Adipose tissue (tissue), 3 donors: ENCODE results near the gene COX8C. TPM values are rescaled to one million over a fixed set of nuclear protein-coding genes. Genes with fewer than 3 reads are reported as not detected.
"Not testable (repeated sequence)": the region's sequence is repeated elsewhere in the genome, so short reads cannot be mapped to it uniquely, and the experiment has no call there.

Experiments used
- H3K27ac ChIP-seq: one replicate; pipeline ENCODE4 v1.5.1; 2013; ENCODE audit warnings: low read depth, low read length
- WGBS, 3 donors: extraction: QIAGEN DNeasy Blood & Tissue Kit; methylation state at CpG; one replicate each; pipeline ENCODE4 v1.1.7; 2013; 5-methylcytosine and 5-hydroxymethylcytosine counted together
- polyA plus RNA-seq, 3 donors: library from polyadenylated mRNA; stranded (reverse); fragments of 200-250 nt; gene quantifications; one replicate each; pipeline ENCODE4 v1.2.3, GENCODE V29; 2013
- donor health status: healthy with polysubstance abuse.
- donor health status: Bipolar disorder and iron deficiency.
- donor health status: healthy.

The COX8C gene
- polyA plus RNA-seq, 3 donors: not detected

DNA sequence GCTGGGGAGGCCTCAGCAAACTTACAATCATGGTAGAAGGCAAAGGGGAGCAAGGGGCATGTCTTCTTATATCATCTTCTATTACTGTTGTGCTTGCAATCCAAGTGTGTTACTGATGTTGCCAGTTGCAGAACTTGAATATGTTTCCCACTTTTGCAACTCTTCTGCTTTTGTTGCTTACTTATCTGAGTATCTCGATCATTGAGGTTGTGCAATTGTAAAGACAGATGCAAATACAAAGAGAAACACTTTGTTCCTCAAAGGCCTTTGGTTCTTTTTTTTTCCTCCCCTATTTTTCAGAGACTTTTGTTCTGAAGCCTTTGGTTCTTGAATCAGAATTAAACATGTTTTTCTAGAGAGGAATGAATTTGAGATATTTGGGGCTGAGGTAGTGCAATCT, 3.7 kb upstream of the COX8C start:
- 43 to 65% (median 49%) methylated on average over 1 of the region's 1 CpG for WGBS, 3 donors
- H3K27ac ChIP-seq: no peak overlapping the region

DNA sequence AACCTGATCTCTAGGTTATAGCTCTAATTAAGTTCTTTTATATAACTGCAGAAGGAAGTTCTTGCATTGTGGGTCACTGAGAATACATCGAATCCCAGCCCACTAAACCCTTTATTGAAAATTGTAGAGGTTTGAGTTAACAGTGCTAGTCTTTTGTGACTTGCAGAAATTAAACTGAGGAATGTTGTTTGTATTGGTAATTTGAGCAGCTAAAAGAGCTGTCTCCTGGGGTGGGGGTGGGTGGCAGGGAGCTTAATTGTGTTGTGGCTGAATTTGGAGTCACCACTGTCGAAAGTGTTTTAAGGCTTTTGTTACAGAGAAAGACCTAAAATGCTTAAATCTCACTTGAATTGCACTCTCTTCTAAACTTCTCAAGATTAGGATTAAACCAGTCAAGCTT, 3.2 kb upstream of the COX8C start:
- WGBS, 3 donors: 70 to 78% (median 77%) methylated on average over 2 of the region's 2 CpGs
- no peak overlapping the region for H3K27ac ChIP-seq

DNA sequence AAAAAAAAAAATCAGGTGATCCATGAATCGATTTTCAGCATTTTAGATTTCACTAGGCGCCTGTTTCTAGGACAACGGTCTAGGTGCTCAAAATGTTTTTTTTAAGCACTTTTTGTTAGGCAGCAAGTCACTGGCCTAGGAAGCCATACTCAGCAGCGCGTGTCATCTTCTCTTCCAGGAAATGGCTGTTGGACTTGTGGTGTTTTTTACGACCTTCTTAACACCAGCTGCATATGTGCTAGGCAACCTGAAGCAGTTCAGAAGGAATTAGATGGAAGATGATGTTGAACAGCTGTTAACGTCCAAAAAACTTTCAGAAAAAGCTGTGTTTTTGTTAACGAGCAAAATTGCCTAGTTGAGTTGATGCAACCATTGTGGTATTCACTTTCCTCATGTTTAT, 868 bp downstream of the COX8C start:
- no peak overlapping the region for H3K27ac ChIP-seq
- WGBS, 3 donors: 81 to 88% (median 85%) methylated on average over 8 of the region's 8 CpGs

DNA sequence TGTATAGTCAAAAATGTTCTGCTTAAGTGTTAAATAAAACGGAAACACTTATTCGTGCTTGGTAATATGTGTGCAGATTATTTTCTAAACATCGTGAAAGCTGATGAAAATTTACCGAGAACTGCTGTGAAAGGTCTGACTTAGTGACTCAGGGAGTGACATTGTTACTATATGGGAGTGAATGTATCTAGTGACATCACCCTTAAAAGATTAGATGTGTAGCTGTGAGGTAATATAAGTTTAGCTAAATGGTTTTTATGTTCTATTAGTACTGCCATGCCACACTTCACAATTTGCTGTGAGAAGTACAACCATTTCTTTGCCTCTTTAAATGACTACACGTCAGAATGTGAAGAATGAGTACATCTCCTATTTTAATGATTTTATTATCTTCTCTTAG, 1.3 kb downstream of the COX8C start:
- WGBS, 3 donors: 90 to 92% (median 90%) methylated on average over 5 of the region's 5 CpGs

DNA sequence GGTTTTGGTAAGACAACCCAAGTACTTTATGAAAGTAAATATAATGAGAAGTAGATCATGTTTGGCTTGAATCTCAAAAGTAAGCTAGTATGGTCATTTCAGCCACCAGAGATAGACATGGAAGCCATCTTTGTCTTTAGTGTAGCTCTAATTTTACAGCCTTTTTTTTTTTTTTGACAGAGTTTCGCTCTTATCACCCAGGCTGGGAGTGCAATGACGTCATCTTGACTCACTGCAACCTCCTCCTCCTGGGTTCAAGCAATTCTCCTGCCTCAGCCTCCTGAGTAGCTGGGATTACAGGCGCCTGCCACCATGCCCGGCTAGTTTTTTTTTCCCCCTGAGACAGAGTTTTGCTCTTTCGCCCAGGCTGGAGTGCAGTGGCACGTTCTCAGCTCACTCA, 7.9 kb downstream of the COX8C start:
- H3K27ac ChIP-seq: not testable (repeated sequence)
- WGBS, 3 donors: 82 to 90% (median 88%) methylated on average over 6 of the region's 6 CpGs

More for the DNA sequence above, 1.3 kb downstream of the COX8C start:
- H3K27ac ChIP-seq: no peak overlapping the region

DNA sequence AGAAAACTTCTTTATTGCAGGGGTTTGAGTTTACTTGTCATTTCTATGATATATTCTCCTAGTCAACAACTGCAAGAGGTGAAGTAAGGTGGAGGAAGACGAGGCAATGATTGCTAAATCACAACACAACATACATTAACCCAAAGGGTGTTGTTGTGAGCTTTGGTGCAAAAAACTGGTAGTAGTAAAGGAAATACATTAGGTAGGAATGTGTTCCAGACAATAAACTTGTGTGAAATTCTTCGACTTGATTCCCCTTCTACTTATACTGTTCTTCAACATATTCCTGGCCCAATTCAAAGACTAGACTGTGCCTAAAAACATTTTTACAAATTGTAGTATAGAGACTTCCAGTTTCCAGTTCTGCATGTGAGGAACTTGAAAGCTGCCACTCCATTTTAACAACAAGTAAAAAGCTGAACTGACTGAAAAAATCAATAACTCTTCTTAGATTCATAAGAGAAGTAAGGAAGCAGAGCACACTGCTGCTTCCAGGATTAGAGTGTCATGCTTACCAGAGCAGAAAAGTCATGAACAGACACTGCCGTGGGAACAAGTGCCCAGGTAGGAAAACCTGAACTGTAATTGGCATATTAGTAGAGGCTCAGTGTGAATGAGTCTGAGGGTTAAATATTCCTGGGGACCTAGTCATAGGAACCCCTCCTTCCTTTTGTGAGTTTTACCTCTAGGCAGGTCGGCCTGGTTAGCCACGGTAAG, 22.2 kb downstream of the COX8C start:
- 57 to 63% (median 62%) methylated on average over 5 of the region's 5 CpGs for WGBS, 3 donors
- no peak overlapping the region for H3K27ac ChIP-seq

DNA sequence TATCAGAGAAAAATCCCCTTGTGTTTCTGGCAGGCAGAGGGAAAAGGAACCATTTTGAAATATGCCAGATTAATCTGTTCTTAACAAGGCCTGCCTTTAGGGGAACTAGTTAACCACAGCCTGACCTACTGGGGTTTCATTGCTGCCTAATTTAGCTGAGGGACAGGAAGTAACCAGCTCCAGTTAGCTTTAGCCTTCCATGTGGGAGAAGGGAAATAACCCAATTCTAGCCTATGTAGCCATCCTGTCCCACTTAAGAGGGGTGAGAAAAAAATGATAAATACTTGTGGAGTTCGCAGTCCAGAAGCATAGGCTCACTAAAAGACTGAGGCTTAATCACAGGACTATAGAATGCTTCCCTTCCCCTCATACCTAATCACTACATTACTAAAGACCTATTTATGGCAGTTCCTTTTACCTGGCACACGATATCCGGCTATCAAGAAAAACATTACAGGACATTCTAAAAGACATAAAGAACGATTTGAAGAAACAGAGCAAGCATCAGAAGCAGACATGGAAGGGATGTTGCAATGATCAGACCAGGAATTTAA, 22.8 kb downstream of the COX8C start:
- H3K27ac ChIP-seq: no peak overlapping the region
- 58 to 85% (median 64%) methylated on average over 4 of the region's 4 CpGs for WGBS, 3 donors

DNA sequence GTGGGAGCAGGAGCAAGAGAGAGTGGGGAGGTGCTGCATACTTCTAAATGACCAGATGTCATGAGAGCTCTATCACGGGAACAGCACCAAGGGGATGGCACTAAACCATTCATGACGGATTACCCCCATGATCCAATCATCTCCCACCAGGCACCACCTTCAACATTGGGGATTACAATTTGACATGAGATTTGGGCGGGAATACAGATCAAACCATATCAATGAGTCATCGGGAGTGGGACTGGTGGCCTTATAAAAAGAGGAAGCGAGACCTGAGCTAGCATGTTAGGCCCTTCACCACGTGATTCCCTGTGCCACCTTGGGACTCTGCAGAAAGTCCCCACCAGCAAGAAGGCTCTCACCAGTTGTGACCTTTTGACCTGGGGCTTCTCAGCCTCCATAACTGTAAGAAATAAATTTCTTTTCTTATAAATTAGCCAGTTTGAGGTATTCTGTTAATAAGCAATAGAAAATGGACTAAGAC, 28.7 kb downstream of the COX8C start:
- H3K27ac ChIP-seq: no peak overlapping the region
- WGBS, 3 donors: 73 to 89% (median 78%) methylated on average over 6 of the region's 6 CpGs

DNA sequence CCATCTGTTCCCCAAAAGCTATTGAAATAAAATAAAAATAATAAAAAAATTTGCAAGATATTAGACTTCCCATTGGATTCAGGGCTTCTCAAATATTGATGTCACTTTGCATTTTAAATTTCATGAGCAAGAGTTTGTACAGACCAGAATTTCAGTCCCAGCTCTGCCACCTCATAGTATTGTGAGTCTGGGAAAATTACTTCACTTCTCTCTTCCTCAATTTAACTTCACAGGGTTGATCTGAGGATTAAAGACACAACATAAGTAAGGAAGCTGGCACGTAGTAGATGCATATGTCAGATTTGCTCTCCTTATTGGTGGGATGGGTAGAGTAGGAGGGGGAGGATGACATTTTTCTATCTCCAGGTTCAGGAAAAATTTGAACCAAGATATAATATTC, 32.8 kb downstream of the COX8C start:
- 32 to 67% (median 56%) methylated on average over 1 of the region's 1 CpG for WGBS, 3 donors

DNA sequence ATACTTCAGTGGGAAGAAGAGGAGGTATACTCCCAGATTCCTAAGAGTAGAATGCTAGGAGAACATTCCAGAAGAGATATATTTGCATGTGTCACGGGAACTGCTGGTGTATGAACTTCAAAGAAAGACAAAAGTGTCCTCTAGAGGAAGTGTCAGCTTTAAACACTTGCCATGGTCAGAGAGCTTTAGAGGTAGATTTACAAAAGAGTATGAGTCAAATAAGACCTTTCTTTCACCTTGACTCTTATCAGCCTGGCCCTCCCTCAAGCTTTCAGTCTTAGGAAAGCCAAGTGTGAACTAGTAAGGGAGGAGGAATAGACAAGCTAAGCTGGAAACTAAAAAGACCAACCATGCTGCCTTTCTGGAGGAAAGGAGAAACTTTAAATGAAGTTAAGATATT, 34.7 kb downstream of the COX8C start:
- 32 to 64% (median 38%) methylated on average over 1 of the region's 1 CpG for WGBS, 3 donors
- no peak overlapping the region for H3K27ac ChIP-seq

More for the DNA sequence above, 32.8 kb downstream of the COX8C start:
- H3K27ac ChIP-seq: no peak overlapping the region

DNA sequence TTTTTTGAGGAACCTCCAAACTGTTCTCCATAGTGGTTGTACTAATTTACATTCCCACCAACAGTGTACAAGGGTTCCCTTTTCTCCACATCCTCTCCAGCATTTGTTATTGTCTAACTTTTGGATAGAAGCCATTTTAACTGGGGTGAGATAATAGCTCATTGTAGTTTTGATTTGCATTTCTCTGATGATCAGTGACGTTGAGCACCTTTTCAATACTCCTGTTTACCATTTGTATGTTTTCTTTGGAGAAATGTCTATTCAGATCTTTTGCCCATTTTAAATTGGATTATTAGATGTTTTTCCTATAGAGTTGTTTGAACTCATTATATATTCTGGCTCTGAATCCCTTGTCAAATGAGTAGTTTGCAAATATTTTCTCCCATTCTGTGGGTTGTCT, 37.3 kb downstream of the COX8C start:
- 54 to 63% (median 59%) methylated on average over 1 of the region's 1 CpG for WGBS, 3 donors

DNA sequence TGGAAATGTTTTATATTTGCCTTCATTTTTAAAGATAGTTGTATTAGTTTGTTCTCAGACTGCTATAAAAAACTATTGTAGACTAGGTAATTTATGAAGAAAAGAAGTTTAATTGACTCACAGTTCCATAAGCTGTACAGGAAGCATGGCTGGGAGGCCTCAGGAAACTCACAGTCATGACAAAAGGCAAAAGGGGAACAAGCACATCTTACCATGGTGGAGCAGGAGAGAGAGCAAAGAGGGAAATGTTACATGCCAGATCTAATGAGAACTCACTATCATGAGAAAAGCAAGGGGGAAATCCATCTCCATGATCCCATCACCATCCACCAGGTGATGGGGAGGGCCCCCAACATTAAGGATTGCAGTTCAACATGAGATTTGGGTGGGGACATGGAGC, 48.2 kb downstream of the COX8C start:
- no peak overlapping the region for H3K27ac ChIP-seq

More for the DNA sequence above, 37.3 kb downstream of the COX8C start:
- not testable (repeated sequence) for H3K27ac ChIP-seq

DNA sequence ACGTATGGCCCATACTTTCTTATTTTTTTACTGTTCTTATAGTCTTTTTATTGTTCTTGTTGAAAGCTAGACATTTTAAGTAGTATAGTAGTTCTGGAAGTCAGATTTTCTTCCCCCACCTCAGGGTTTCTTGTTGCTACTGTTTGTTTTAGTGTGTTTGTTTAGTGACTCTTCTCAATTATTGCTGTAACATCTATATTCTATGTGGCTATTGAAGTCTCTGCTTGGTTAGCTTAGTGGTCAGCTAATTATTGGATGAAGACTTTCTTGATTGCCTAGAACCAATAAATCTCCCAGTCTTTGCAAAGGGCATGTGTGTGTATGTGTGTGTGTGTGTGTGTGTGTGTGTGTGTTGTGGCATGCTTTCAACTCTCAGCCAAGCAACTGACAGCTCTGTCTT, 49.5 kb downstream of the COX8C start:
- WGBS, 3 donors: 85 to 97% (median 96%) methylated on average over 1 of the region's 1 CpG

More for the DNA sequence above, 49.5 kb downstream of the COX8C start:
- no peak overlapping the region for H3K27ac ChIP-seq

Other genes with a start within 250 kb of the COX8C start
- gene ITPK1, start 231.3 kb upstream of the COX8C start, polyA plus RNA-seq: 100 to 1,000 TPM in 1 of 3 donors, 10 to 100 TPM in 2; 26.6 to 147 (median 29.9) TPM
- gene MOAP1, start 162.3 kb upstream of the COX8C start, polyA plus RNA-seq: 10 to 100 TPM; 14.7 to 20.8 (median 16.9) TPM
- 10 to 100 TPM; 12.2 to 15.3 (median 14.4) TPM for gene LYSET, start 161.9 kb upstream of the COX8C start, polyA plus RNA-seq
- gene GON7, start 140.1 kb upstream of the COX8C start, polyA plus RNA-seq: 10 to 100 TPM in 2 of 3 donors, 1 to 10 TPM in 1; 10.0 to 23.7 (median 11.5) TPM
- gene UBR7, start 139.9 kb upstream of the COX8C start, polyA plus RNA-seq: 10 to 100 TPM; 11.2 to 13.8 (median 11.3) TPM
- gene BTBD7, start 14.1 kb upstream of the COX8C start, polyA plus RNA-seq: 10 to 100 TPM in 1 of 3 donors, 1 to 10 TPM in 2; 4.4 to 10.0 (median 7.9) TPM
- gene UNC79, start 83.8 kb downstream of the COX8C start, polyA plus RNA-seq: under 1 TPM; 0.10 to 0.63 (median 0.11) TPM